Measurements from ENCODE around the gene RASSF8. TPM values are rescaled to one million over a fixed set of nuclear protein-coding genes. Genes with fewer than 3 reads are reported as not detected.

The RASSF8 gene
- total and polyA plus RNA-seq, 9 of the 15 experiments (the other 6 are each of a cell fraction or from before 2014, with no cell fraction given) = 0.01 to 0.36 (median 0.12) TPM; not detected in 1

DNA sequence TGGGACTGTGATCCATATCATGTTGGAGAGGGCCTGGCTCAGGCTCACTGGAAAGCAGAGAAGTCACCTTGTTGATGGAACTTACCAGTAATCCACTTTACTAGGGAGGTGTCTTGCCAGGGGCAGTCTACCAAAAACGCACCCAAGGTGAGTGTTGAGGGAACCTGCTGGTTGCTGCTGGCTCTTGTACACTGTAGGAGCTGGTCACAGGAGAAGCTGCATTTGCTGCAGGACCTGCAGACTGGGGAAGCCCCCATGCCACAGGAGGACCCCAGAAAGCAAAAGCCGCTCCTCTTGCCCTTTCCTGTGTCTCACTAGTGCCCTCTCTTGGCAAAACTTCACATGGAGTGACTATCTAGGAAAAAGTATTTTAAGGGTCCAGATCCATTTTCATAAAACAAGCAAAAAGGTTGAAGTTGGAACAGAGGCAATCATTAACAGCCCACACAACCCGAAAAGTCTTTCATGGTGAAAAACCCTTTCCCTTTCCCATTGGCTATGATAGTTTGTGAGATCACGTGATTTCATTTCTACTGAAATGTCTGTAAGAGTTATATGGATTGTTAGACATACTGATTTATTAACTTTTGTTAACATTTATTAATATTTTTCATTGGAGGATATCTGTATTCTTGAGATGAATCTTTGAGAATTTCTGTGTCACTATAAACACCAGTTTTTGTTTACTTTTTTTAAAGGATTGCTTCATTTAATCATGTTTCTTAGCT, 59.2 kb downstream of the RASSF8 start (continued):
- TF ChIP-seq, protein P1, sequence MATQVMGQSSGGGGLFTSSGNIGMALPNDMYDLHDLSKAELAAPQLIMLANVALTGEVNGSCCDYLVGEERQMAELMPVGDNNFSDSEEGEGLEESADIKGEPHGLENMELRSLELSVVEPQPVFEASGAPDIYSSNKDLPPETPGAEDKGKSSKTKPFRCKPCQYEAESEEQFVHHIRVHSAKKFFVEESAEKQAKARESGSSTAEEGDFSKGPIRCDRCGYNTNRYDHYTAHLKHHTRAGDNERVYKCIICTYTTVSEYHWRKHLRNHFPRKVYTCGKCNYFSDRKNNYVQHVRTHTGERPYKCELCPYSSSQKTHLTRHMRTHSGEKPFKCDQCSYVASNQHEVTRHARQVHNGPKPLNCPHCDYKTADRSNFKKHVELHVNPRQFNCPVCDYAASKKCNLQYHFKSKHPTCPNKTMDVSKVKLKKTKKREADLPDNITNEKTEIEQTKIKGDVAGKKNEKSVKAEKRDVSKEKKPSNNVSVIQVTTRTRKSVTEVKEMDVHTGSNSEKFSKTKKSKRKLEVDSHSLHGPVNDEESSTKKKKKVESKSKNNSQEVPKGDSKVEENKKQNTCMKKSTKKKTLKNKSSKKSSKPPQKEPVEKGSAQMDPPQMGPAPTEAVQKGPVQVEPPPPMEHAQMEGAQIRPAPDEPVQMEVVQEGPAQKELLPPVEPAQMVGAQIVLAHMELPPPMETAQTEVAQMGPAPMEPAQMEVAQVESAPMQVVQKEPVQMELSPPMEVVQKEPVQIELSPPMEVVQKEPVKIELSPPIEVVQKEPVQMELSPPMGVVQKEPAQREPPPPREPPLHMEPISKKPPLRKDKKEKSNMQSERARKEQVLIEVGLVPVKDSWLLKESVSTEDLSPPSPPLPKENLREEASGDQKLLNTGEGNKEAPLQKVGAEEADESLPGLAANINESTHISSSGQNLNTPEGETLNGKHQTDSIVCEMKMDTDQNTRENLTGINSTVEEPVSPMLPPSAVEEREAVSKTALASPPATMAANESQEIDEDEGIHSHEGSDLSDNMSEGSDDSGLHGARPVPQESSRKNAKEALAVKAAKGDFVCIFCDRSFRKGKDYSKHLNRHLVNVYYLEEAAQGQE (IDR thresholded peaks at IDR 0.05; ENCODE audit: borderline replicate concordance) = peak; percentile 53; the same call in 1 of the 2 replicates
- TF ChIP-seq, protein P1 (CRISPR knock-in tag; IDR thresholded peaks at IDR 0.05; ENCODE audit: low read depth) = no peak
- peak; percentile 61 to 73; a peak in 3 of 4 replicates for TF ChIP-seq RAD21 (CRISPR knock-in tag; conservative IDR thresholded peaks at IDR 0.05 in 1 of 2, IDR thresholded peaks at IDR 0.05 in 1 of 2)
- TF ChIP-seq ZNF75A (CRISPR knock-in tag; IDR thresholded peaks at IDR 0.05) = no peak
- TF ChIP-seq, protein P2, sequence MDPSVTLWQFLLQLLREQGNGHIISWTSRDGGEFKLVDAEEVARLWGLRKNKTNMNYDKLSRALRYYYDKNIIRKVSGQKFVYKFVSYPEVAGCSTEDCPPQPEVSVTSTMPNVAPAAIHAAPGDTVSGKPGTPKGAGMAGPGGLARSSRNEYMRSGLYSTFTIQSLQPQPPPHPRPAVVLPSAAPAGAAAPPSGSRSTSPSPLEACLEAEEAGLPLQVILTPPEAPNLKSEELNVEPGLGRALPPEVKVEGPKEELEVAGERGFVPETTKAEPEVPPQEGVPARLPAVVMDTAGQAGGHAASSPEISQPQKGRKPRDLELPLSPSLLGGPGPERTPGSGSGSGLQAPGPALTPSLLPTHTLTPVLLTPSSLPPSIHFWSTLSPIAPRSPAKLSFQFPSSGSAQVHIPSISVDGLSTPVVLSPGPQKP (CRISPR knock-in tag; IDR thresholded peaks at IDR 0.05) = no peak
- TF ChIP-seq, protein P3, sequence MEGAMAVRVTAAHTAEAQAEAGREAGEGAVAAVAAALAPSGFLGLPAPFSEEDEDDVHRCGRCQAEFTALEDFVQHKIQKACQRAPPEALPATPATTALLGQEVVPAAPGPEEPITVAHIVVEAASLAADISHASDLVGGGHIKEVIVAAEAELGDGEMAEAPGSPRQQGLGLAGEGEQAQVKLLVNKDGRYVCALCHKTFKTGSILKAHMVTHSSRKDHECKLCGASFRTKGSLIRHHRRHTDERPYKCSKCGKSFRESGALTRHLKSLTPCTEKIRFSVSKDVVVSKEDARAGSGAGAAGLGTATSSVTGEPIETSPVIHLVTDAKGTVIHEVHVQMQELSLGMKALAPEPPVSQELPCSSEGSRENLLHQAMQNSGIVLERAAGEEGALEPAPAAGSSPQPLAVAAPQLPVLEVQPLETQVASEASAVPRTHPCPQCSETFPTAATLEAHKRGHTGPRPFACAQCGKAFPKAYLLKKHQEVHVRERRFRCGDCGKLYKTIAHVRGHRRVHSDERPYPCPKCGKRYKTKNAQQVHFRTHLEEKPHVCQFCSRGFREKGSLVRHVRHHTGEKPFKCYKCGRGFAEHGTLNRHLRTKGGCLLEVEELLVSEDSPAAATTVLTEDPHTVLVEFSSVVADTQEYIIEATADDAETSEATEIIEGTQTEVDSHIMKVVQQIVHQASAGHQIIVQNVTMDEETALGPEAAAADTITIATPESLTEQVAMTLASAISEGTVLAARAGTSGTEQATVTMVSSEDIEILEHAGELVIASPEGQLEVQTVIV (CRISPR knock-in tag; IDR thresholded peaks at IDR 0.05; ENCODE audit: borderline replicate concordance) = no peak
- no peak for TF ChIP-seq SETDB1 (IDR thresholded peaks at IDR 0.05; ENCODE audit: low read length)
- TF ChIP-seq SMC3 (conservative IDR thresholded peaks at IDR 0.05; ENCODE audit: insufficient read depth, low read depth, low read length) = 0 out of 2 replicates have a peak, but pooled peaks have one; percentile 14
- no peak for TF ChIP-seq RBM15 (IDR thresholded peaks at IDR 0.05; ENCODE audit: insufficient read depth, low read length)
- TF ChIP-seq, protein P4, sequence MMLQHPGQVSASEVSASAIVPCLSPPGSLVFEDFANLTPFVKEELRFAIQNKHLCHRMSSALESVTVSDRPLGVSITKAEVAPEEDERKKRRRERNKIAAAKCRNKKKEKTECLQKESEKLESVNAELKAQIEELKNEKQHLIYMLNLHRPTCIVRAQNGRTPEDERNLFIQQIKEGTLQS (IDR thresholded peaks at IDR 0.05) = no peak
- TF ChIP-seq, protein P4 (CRISPR knock-in tag; conservative IDR thresholded peaks at IDR 0.05) = no peak
- TF ChIP-seq TOE1 (IDR thresholded peaks at IDR 0.05; ENCODE audit: borderline replicate concordance) = peak; percentile 38; the same call in 1 of the 2 replicates
- no peak for TF ChIP-seq TOE1 (CRISPR knock-in tag; IDR thresholded peaks at IDR 0.05; ENCODE audit: borderline replicate concordance, low read depth)
